BLaER1 treated with 17β-estradiol and CSF1 and Interleukin-3, amounts not matched to agents 10 nM and 100 nM (cell line): ENCODE measurements around the gene CDK6.

Experiments
- H3K27ac ChIP-seq, 11 experiments: shearing (Covaris generic); formaldehyde crosslinking; 2 replicates each; pipeline ENCODE4 v1.8.1; 2022
- H3K27me3 ChIP-seq, 11 experiments: shearing (Covaris generic); formaldehyde crosslinking; 2 replicates each; pipeline ENCODE4 v1.8.1; 2022
- H3K36me3 ChIP-seq, 11 experiments: shearing (Covaris generic); formaldehyde crosslinking; 2 replicates each; pipeline ENCODE4 v1.8.1; 2022
- H3K4me1 ChIP-seq, 10 experiments: shearing (Covaris generic); formaldehyde crosslinking; 2 replicates each; pipeline ENCODE4 v1.8.1; 2022
- H3K4me2 ChIP-seq, 11 experiments: shearing (Covaris generic); formaldehyde crosslinking; 2 replicates each; pipeline ENCODE4 v1.8.1; 2022
- H3K4me3 ChIP-seq, 10 experiments: shearing (Covaris generic); formaldehyde crosslinking; 2 replicates each; pipeline ENCODE4 v1.8.1; 2022
- H3K9ac ChIP-seq, 11 experiments: shearing (Covaris generic); formaldehyde crosslinking; 2 replicates each; pipeline ENCODE4 v1.8.1; 2022
- H3K9me3 ChIP-seq, 11 experiments: shearing (Covaris generic); formaldehyde crosslinking; replicated peaks in 1 of 11; 2 replicates each; pipeline ENCODE4 v1.8.1; 2022
- H4K20me1 ChIP-seq, 11 experiments: shearing (Covaris generic); formaldehyde crosslinking; 2 replicates each; pipeline ENCODE4 v1.8.1; 2022
- Cebpa-rat ChIP-seq, 11 experiments: shearing (Covaris generic); IDR thresholded peaks; 2 replicates each; pipeline ENCODE4 v1.8.1; 2022

Gene CDK6

GRCh38 chr7:92809760-92810573, 26.4 kb downstream of the CDK6 start:
- no peak for TF ChIP-seq Cebpa-rat (IDR thresholded peaks at IDR 0.05)
- Histone ChIP-seq H3K27ac (peak overlapping the region in 10 of 11 experiments; percentile 31 to 74 (median 58); a peak in 18 of 22 replicates), H3K4me3 (no peak overlapping the region), H3K36me3 (peaks cover 0 to 23% (median 0%) of the 10 kb centered on the region in 11 experiments; a peak in 3 of 22 replicates), H3K4me2 (peak overlapping the region; percentile 21 to 77 (median 53)), H3K9ac (peak overlapping the region in 2 of 11 experiments; percentile 4 to 15; a peak in 2 of 22 replicates), H4K20me1 (no peaks in the 10 kb centered on the region), H3K27me3 (no peaks in the 10 kb centered on the region), H3K9me3 (peaks cover 0 to 5% (median under 1%) of the 10 kb centered on the region in 11 experiments; a peak in 10 of 22 replicates), H3K4me1 (peaks cover 21 to 40% (median 29%) of the 10 kb centered on the region in 10 experiments)

- Histone ChIP-seq H3K27me3 (no peaks in the 10 kb centered on the region), H3K36me3 (peaks cover 0 to 24% (median 0%) of the 10 kb centered on the region in 11 experiments; a peak in 3 of 22 replicates), H3K9me3 (peaks cover 0 to 3% (median 0%) of the 10 kb centered on the region in 11 experiments; a peak in 1 of 22 replicates), H3K27ac (peak overlapping the region in 10 of 11 experiments; percentile 31 to 74 (median 58); a peak in 18 of 22 replicates), H3K9ac (peak overlapping the region in 1 of 11 experiments; percentile 15; a peak in 1 of 22 replicates), H3K4me3 (no peak overlapping the region), H3K4me1 (peaks cover 21 to 40% (median 29%) of the 10 kb centered on the region in 10 experiments), H3K4me2 (peak overlapping the region; percentile 21 to 77 (median 53)), H4K20me1 (no peaks in the 10 kb centered on the region)
- no peak for TF ChIP-seq Cebpa-rat (IDR thresholded peaks at IDR 0.05)
Observed at GRCh38 chr7:92809397-92809759, 27.0 kb downstream of the CDK6 start.

GRCh38 chr7:92808635-92809034, 27.7 kb downstream of the CDK6 start:
- Histone ChIP-seq H3K27ac (peak overlapping the region in 2 of 11 experiments; percentile 57 to 74; a peak in 2 of 22 replicates), H3K4me1 (peaks cover 18 to 34% (median 23%) of the 10 kb centered on the region in 10 experiments), H3K4me2 (peak overlapping the region in 1 of 11 experiments; percentile 76; a peak in 2 of 22 replicates), H3K9me3 (peaks cover 0 to 3% (median 0%) of the 10 kb centered on the region in 11 experiments; a peak in 1 of 22 replicates), H3K4me3 (no peak overlapping the region), H4K20me1 (no peaks in the 10 kb centered on the region), H3K36me3 (peaks cover 0 to 24% (median 0%) of the 10 kb centered on the region in 11 experiments; a peak in 3 of 22 replicates), H3K27me3 (no peaks in the 10 kb centered on the region), H3K9ac (no peak overlapping the region)
- no peak for TF ChIP-seq Cebpa-rat (IDR thresholded peaks at IDR 0.05)

GRCh38 chr7:92808006-92808405, 28.4 kb downstream of the CDK6 start:
- no peaks in the 10 kb centered on the region for H4K20me1 ChIP-seq
- no peaks in the 10 kb centered on the region for H3K27me3 ChIP-seq
- H3K4me2 ChIP-seq = no peak overlapping the region
- peaks cover 13 to 28% (median 17%) of the 10 kb centered on the region in 10 experiments for H3K4me1 ChIP-seq
- H3K4me3 ChIP-seq = no peak overlapping the region
- no peak overlapping the region for H3K27ac ChIP-seq
- H3K9ac ChIP-seq = no peak overlapping the region
- peaks cover 0 to 27% (median 0%) of the 10 kb centered on the region in 11 experiments; a peak in 3 of 22 replicates for H3K36me3 ChIP-seq
- 0 out of 22 replicates have a peak, but pooled peaks of 1 of the 11 experiments have one; percentile 12 for TF ChIP-seq Cebpa-rat (IDR thresholded peaks at IDR 0.05)
- H3K9me3 ChIP-seq = peaks cover 0 to 3% (median 0%) of the 10 kb centered on the region in 11 experiments; a peak in 1 of 22 replicates

- no peak for TF ChIP-seq Cebpa-rat (IDR thresholded peaks at IDR 0.05)
Observed at GRCh38 chr7:92806496-92806895, 29.9 kb downstream of the CDK6 start.

GRCh38 chr7:92802406-92802805, 34.0 kb downstream of the CDK6 start:
- 0 out of 22 replicates have a peak, but pooled peaks cover 0 to 11% (median 0%) of the 10 kb centered on the region in 11 experiments for H3K36me3 ChIP-seq
- no peak overlapping the region for H3K9ac ChIP-seq
- peaks cover 0 to 3% (median 0%) of the 10 kb centered on the region in 11 experiments; a peak in 1 of 22 replicates for H4K20me1 ChIP-seq
- H3K4me1 ChIP-seq = peaks cover 0 to 24% (median 0%) of the 10 kb centered on the region in 10 experiments; a peak in 6 of 20 replicates
- H3K27ac ChIP-seq = no peak overlapping the region
- H3K9me3 ChIP-seq = no peaks in the 10 kb centered on the region
- no peak for TF ChIP-seq Cebpa-rat (IDR thresholded peaks at IDR 0.05)
- H3K4me2 ChIP-seq = no peak overlapping the region
- H3K4me3 ChIP-seq = no peak overlapping the region
- no peaks in the 10 kb centered on the region for H3K27me3 ChIP-seq

More at GRCh38 chr7:92806496-92806895, 29.9 kb downstream of the CDK6 start:
- 0 out of 22 replicates have a peak, but pooled peaks cover 0 to 3% (median 0%) of the 10 kb centered on the region in 11 experiments for H3K9me3 ChIP-seq
- no peak overlapping the region for H3K4me3 ChIP-seq
- H3K36me3 ChIP-seq = peaks cover 0 to 24% (median 0%) of the 10 kb centered on the region in 11 experiments; a peak in 3 of 22 replicates
- no peak overlapping the region for H3K27ac ChIP-seq
- peaks cover 11 to 24% (median 14%) of the 10 kb centered on the region in 10 experiments; a peak in 19 of 20 replicates for H3K4me1 ChIP-seq
- H4K20me1 ChIP-seq = no peaks in the 10 kb centered on the region
- no peak overlapping the region for H3K4me2 ChIP-seq
- H3K27me3 ChIP-seq = no peaks in the 10 kb centered on the region
- no peak overlapping the region for H3K9ac ChIP-seq

- Histone ChIP-seq H3K4me1 (peaks cover 0 to 24% (median 0%) of the 10 kb centered on the region in 10 experiments; a peak in 6 of 20 replicates), H3K27ac (0 out of 22 replicates have a peak overlapping the region, but pooled peaks of 1 of the 11 experiments have one; percentile 2), H3K9ac (no peak overlapping the region), H3K36me3 (0 out of 22 replicates have a peak, but pooled peaks cover 0 to 3% (median 0%) of the 10 kb centered on the region in 11 experiments), H3K4me2 (peak overlapping the region in 3 of 11 experiments; percentile 30 to 70 (median 60); a peak in 3 of 22 replicates), H3K27me3 (no peaks in the 10 kb centered on the region), H4K20me1 (peaks cover 0 to 8% (median 0%) of the 10 kb centered on the region in 11 experiments; a peak in 1 of 22 replicates), H3K9me3 (no peaks in the 10 kb centered on the region), H3K4me3 (no peak overlapping the region)
- no peak for TF ChIP-seq Cebpa-rat (IDR thresholded peaks at IDR 0.05)
Observed at GRCh38 chr7:92799446-92800211, 36.7 kb downstream of the CDK6 start.
